ENCODE data around the gene TMEM154.

The TMEM154 gene

GRCh38 chr4:152693871-152694270 is 14.1 kb upstream of the TMEM154 start:
- no peak for DNase-seq

- no peak for DNase-seq
Observed at GRCh38 chr4:152691761-152692160, 12.0 kb upstream of the TMEM154 start.

- DNase-seq, result no peak
Observed at GRCh38 chr4:152690706-152691651, 11.2 kb upstream of the TMEM154 start.

GRCh38 chr4:152689615-152690501 is 10.1 kb upstream of the TMEM154 start:
- DNase-seq, result no peak

GRCh38 chr4:152687974-152688599 is 8.3 kb upstream of the TMEM154 start:
- no peak for DNase-seq

- DNase-seq, result no peak
Observed at GRCh38 chr4:152686452-152687013, 6.7 kb upstream of the TMEM154 start.

- DNase-seq, result no peak
Observed at GRCh38 chr4:152684587-152684986, 4.8 kb upstream of the TMEM154 start.

GRCh38 chr4:152684007-152684406 is 4.2 kb upstream of the TMEM154 start:
- DNase-seq, result no peak

GRCh38 chr4:152682143-152682941 is 2.5 kb upstream of the TMEM154 start:
- no peak for DNase-seq

GRCh38 chr4:152680988-152681603 is 1.3 kb upstream of the TMEM154 start:
- DNase-seq, result no peak

- no peak for DNase-seq
Observed at GRCh38 chr4:152678841-152679240, 956 bp downstream of the TMEM154 start.

GRCh38 chr4:152677117-152677516 is 2.7 kb downstream of the TMEM154 start:
- no peak for DNase-seq

- no peak for DNase-seq
Observed at GRCh38 chr4:152676052-152676854, 3.5 kb downstream of the TMEM154 start.

- no peak for DNase-seq
Observed at GRCh38 chr4:152674359-152674758, 5.4 kb downstream of the TMEM154 start.

GRCh38 chr4:152673489-152673888 is 6.3 kb downstream of the TMEM154 start:
- no peak for DNase-seq

GRCh38 chr4:152672206-152673092 is 7.3 kb downstream of the TMEM154 start:
- no peak for DNase-seq

GRCh38 chr4:152668338-152668964 is 11.3 kb downstream of the TMEM154 start:
- no peak for DNase-seq

GRCh38 chr4:152667781-152668180 is 12.0 kb downstream of the TMEM154 start:
- no peak for DNase-seq

- DNase-seq, result no peak
Observed at GRCh38 chr4:152666946-152667345, 12.9 kb downstream of the TMEM154 start.
